ENCODE data around the gene SERGEF. TPM values are rescaled to one million over a fixed set of nuclear protein-coding genes. Genes with fewer than 3 reads are reported as not detected.

The SERGEF gene
- polyA plus RNA-seq (2011; rRNA removed) (24.1 and 25.6 TPM in 2 replicates), polyA plus RNA-seq (2017; fragmentation: RNase III; extraction: RNeasy Plus Mini Kit Qiagen cat#74134 plus additional on column Dnase treatment) (17.2 to 20.7 TPM (median 20.1 TPM) in 3 replicates), polyA minus RNA-seq (2011; rRNA and poly(A)+ RNA removed) (26.4 and 31.0 TPM in 2 replicates)
- 15.1 and 16.1 TPM in 2 replicates for polyA plus RNA-seq (2012; cell fraction: cytosol; rRNA removed)
- polyA plus RNA-seq (2012; cell fraction: nucleus; rRNA removed), result 9.9 and 14.6 TPM in 2 replicates

- peak; percentile 94 to 95 for ATAC-seq
- TF ChIP-seq EHF (CRISPR knock-in tag; IDR thresholded peaks at IDR 0.05), result no peak
- no peak for TF ChIP-seq KDM1A (IDR thresholded peaks at IDR 0.05; ENCODE audit: low read depth)
- TF ChIP-seq HES2 (IDR thresholded peaks at IDR 0.05), result no peak
- no peak for TF ChIP-seq FOSL2 (IDR thresholded peaks at IDR 0.05)
- no peak for TF ChIP-seq FOSL2 (CRISPR knock-in tag; IDR thresholded peaks at IDR 0.05)
- no peak for TF ChIP-seq REST (IDR thresholded peaks at IDR 0.05)
- TF ChIP-seq ELK1 (IDR thresholded peaks at IDR 0.05; ENCODE audit: low read depth, low read length), result no peak
- TF ChIP-seq POLR2A (IDR thresholded peaks at IDR 0.05; ENCODE audit: low read length), result peak; percentile 60
- TF ChIP-seq NPAS2 (CRISPR knock-in tag; IDR thresholded peaks at IDR 0.05; ENCODE audit: borderline replicate concordance), result no peak
- TF ChIP-seq RARB (CRISPR knock-in tag; IDR thresholded peaks at IDR 0.05), result no peak
- TF ChIP-seq HDAC2 (IDR thresholded peaks at IDR 0.05), result peak; percentile 59; the same call in 1 of the 2 replicates
- no peak for TF ChIP-seq USF2 (IDR thresholded peaks at IDR 0.05)
- TF ChIP-seq ATOH8 (CRISPR knock-in tag; IDR thresholded peaks at IDR 0.05; ENCODE audit: low read depth), result no peak
- no peak for TF ChIP-seq SREBF2 (IDR thresholded peaks at IDR 0.05)
- TF ChIP-seq JUN (IDR thresholded peaks at IDR 0.05), result peak in 1 of 2 experiments; percentile 51; a peak in 1 of 5 replicates
- TF ChIP-seq PBX3 (IDR thresholded peaks at IDR 0.05), result no peak
- TF ChIP-seq POLR2AphosphoS2 (conservative IDR thresholded peaks at IDR 0.05; ENCODE audit: low read length), result no peak
- TF ChIP-seq ZFP36 (IDR thresholded peaks at IDR 0.05; ENCODE audit: borderline replicate concordance, partially characterized antibody), result no peak
- no peak for TF ChIP-seq BHLHE40 (IDR thresholded peaks at IDR 0.05; ENCODE audit: low read depth, low read length)
- TF ChIP-seq CHD4 (IDR thresholded peaks at IDR 0.05; ENCODE audit: borderline replicate concordance), result no peak
- TF ChIP-seq KDM5A (IDR thresholded peaks at IDR 0.05), result no peak
- TF ChIP-seq EP300 (IDR thresholded peaks at IDR 0.05), result no peak
- TF ChIP-seq ESRRA (IDR thresholded peaks at IDR 0.05; ENCODE audit: borderline replicate concordance, low read length), result no peak
- TF ChIP-seq ZC3H11A (IDR thresholded peaks at IDR 0.05), result no peak
- no peak for TF ChIP-seq EHMT2 (IDR thresholded peaks at IDR 0.05; ENCODE audit: low read depth)
- TF ChIP-seq MAX (IDR thresholded peaks at IDR 0.05), result peak; percentile 80
- TF ChIP-seq CHD2 (IDR thresholded peaks at IDR 0.05; ENCODE audit: low read length, partially characterized antibody), result no peak
- no peak; the same call in 1 of the 2 replicates for TF ChIP-seq HEYL (CRISPR knock-in tag; IDR thresholded peaks at IDR 0.05)
- TF ChIP-seq RNF2 (IDR thresholded peaks at IDR 0.05; ENCODE audit: borderline replicate concordance, low read depth), result peak; percentile 67; the same call in 1 of the 2 replicates
- no peak for TF ChIP-seq JUNB (IDR thresholded peaks at IDR 0.05)
- TF ChIP-seq CBX8 (IDR thresholded peaks at IDR 0.05), result no peak
- TF ChIP-seq MAFK (IDR thresholded peaks at IDR 0.05; ENCODE audit: partially characterized antibody), result no peak
- TF ChIP-seq CBX2 (IDR thresholded peaks at IDR 0.05; ENCODE audit: borderline replicate concordance, low read depth), result no peak
Observed at GRCh38 chr11:18012906-18013781, at the start of gene SERGEF. SERGEF (minus strand) TSS chr11:18013047; CDS start chr11:18013010, 37 bp downstream.

More at GRCh38 chr11:18012906-18013781, at the start of gene SERGEF:
- ChIA-PET POLR2A (interaction anchor here (0.6 to 1.3 kb wide), 2 partner anchors 93 to 303 kb away, joined by 4 read pairs; partner anchors contain the start of gene SAAL1), CTCF (interaction anchor here (1.0 to 1.4 kb wide), 4 partner anchors 10 to 282 kb away, joined by 3 to 6 read pairs (median 5); no protein-coding TSS in a partner anchor)
- peak within 1 kb of the TSS; percentile 83 for H3K4me3 ChIP-seq
- DNase-seq (ENCODE audit: low read depth in 1 of 2, low spot score in 1 of 2) (peak; percentile 73 to 89), FAIRE-seq (no peak)
- H3K4me1 ChIP-seq, result peaks cover 11% of the 10 kb centered on the region; the same call in 2 of the 3 replicates
- peak within 1 kb of the TSS; percentile 98 for H3K4me2 ChIP-seq
- WGBS (ENCODE audit: missing lambda C conversion rate), result 1% methylated on average over 45 of the region's 93 CpGs
- H3K9me3 ChIP-seq, result no peaks in the 10 kb centered on the region
- peak within 1 kb of the TSS; percentile 87 to 91 for H3K27ac ChIP-seq

Data from A549 (cell line).